ENCODE measurements around the gene NFATC2. TPM values are rescaled to one million over a fixed set of nuclear protein-coding genes. Genes with fewer than 3 reads are reported as not detected.

NFATC2 gene
- total and polyA plus RNA-seq, 2 experiments from 2014 or later = 0.52 to 0.59 TPM

DNA sequence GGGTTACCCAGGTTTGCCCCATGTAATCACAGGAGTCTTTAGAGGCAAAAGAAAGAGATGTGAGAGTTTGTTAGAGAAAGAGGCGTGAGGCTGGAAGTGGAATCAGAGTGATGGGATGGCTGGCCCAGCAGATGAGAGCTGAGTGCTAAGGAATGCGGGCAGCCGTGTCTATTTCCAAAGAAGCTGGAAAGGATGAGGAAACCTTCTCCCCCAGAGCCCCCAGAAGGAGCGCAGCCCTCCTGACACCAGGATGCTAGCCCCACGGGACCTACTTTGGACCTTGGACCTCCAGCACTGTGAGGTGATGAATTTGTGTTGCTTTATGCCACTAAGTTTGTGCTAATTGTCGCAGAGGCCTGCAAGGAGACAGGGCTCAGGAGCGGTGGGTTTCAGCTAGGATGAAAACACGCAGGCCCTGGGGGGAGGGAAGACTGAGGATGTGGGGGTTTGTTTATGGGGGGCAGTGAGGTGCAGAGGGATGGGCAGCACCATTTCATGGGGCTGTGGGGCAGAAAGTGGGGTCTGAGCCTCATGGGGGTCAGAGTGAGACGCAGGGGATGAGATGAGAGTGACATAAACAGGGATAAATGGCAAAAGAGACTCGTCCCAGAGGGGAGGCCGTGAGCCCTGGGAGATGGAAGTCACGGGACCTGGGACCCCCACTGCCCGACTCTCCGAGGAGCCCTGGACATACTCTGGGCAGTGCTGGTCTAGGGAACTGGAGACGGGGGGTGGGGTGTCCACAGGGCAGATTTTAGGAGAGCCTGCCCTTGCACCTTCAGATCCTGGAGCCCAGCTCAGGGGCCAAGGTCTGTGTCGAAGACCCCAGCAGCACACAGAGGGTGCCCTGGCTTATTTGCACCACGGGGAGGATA lies 160.2 kb downstream of the NFATC2 start:
- Mint-ChIP-seq H3K27ac (no peak overlapping the region), H3K4me1 (peaks cover 24% of the 10 kb centered on the region), H3K27me3 (ENCODE audit: insufficient read depth, low read depth, poor library complexity) (peaks cover 6% of the 10 kb centered on the region), H3K36me3 (ENCODE audit: low read depth) (no peaks in the 10 kb centered on the region), H3K4me3 (no peak overlapping the region), H3K9me3 (no peaks in the 10 kb centered on the region)
- Histone ChIP-seq H3K79me2 (replicated peaks; ENCODE audit: insufficient read depth) (no peaks in the 10 kb centered on the region), H3K4me2 (no peak overlapping the region), H3K27me3 (ENCODE audit: insufficient read depth) (no peaks in the 10 kb centered on the region), H3K36me3 (ENCODE audit: insufficient read depth) (no peaks in the 10 kb centered on the region), H3K27ac (ENCODE audit: low read depth) (no peak overlapping the region), H3K4me3 (no peak overlapping the region), H3F3A (replicated peaks; ENCODE audit: low read depth) (no peaks in the 10 kb centered on the region), H3K9me2 (ENCODE audit: insufficient read depth) (no peaks in the 10 kb centered on the region), H2AFZ (no peak overlapping the region), H3K4me1 (ENCODE audit: insufficient read depth) (peaks cover 9% of the 10 kb centered on the region), H4K20me1 (replicated peaks; ENCODE audit: insufficient read depth) (no peaks in the 10 kb centered on the region)
- ATAC-seq (no peak), DNase-seq (ENCODE audit: low spot score) (no peak)
- TF ChIP-seq ZNF331 (CRISPR knock-in tag; IDR thresholded peaks at IDR 0.05; ENCODE audit: low read depth) = no peak
- TF ChIP-seq, protein P1, sequence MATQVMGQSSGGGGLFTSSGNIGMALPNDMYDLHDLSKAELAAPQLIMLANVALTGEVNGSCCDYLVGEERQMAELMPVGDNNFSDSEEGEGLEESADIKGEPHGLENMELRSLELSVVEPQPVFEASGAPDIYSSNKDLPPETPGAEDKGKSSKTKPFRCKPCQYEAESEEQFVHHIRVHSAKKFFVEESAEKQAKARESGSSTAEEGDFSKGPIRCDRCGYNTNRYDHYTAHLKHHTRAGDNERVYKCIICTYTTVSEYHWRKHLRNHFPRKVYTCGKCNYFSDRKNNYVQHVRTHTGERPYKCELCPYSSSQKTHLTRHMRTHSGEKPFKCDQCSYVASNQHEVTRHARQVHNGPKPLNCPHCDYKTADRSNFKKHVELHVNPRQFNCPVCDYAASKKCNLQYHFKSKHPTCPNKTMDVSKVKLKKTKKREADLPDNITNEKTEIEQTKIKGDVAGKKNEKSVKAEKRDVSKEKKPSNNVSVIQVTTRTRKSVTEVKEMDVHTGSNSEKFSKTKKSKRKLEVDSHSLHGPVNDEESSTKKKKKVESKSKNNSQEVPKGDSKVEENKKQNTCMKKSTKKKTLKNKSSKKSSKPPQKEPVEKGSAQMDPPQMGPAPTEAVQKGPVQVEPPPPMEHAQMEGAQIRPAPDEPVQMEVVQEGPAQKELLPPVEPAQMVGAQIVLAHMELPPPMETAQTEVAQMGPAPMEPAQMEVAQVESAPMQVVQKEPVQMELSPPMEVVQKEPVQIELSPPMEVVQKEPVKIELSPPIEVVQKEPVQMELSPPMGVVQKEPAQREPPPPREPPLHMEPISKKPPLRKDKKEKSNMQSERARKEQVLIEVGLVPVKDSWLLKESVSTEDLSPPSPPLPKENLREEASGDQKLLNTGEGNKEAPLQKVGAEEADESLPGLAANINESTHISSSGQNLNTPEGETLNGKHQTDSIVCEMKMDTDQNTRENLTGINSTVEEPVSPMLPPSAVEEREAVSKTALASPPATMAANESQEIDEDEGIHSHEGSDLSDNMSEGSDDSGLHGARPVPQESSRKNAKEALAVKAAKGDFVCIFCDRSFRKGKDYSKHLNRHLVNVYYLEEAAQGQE (IDR thresholded peaks at IDR 0.05; ENCODE audit: unreplicated experiment) = no peak
- TF ChIP-seq, protein P2, sequence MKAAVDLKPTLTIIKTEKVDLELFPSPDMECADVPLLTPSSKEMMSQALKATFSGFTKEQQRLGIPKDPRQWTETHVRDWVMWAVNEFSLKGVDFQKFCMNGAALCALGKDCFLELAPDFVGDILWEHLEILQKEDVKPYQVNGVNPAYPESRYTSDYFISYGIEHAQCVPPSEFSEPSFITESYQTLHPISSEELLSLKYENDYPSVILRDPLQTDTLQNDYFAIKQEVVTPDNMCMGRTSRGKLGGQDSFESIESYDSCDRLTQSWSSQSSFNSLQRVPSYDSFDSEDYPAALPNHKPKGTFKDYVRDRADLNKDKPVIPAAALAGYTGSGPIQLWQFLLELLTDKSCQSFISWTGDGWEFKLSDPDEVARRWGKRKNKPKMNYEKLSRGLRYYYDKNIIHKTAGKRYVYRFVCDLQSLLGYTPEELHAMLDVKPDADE (IDR thresholded peaks at IDR 0.05) = no peak
- no peak for TF ChIP-seq CREB1 (CRISPR knock-in tag; IDR thresholded peaks at IDR 0.05; ENCODE audit: low read depth)
- no peak for TF ChIP-seq JUNB (IDR thresholded peaks at IDR 0.05; ENCODE audit: unreplicated experiment)
- TF ChIP-seq STAT1 (IDR thresholded peaks at IDR 0.05; ENCODE audit: unreplicated experiment) = no peak
- no peak for TF ChIP-seq POLR2AphosphoS5 (IDR thresholded peaks at IDR 0.05; ENCODE audit: low read depth)
- TF ChIP-seq EZH2phosphoT487 (IDR thresholded peaks at IDR 0.05; ENCODE audit: unreplicated experiment) = no peak
- TF ChIP-seq, protein P3, sequence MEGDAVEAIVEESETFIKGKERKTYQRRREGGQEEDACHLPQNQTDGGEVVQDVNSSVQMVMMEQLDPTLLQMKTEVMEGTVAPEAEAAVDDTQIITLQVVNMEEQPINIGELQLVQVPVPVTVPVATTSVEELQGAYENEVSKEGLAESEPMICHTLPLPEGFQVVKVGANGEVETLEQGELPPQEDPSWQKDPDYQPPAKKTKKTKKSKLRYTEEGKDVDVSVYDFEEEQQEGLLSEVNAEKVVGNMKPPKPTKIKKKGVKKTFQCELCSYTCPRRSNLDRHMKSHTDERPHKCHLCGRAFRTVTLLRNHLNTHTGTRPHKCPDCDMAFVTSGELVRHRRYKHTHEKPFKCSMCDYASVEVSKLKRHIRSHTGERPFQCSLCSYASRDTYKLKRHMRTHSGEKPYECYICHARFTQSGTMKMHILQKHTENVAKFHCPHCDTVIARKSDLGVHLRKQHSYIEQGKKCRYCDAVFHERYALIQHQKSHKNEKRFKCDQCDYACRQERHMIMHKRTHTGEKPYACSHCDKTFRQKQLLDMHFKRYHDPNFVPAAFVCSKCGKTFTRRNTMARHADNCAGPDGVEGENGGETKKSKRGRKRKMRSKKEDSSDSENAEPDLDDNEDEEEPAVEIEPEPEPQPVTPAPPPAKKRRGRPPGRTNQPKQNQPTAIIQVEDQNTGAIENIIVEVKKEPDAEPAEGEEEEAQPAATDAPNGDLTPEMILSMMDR (conservative IDR thresholded peaks at IDR 0.05; ENCODE audit: low read depth in 2 of 2) = no peak
- TF ChIP-seq, protein P4, sequence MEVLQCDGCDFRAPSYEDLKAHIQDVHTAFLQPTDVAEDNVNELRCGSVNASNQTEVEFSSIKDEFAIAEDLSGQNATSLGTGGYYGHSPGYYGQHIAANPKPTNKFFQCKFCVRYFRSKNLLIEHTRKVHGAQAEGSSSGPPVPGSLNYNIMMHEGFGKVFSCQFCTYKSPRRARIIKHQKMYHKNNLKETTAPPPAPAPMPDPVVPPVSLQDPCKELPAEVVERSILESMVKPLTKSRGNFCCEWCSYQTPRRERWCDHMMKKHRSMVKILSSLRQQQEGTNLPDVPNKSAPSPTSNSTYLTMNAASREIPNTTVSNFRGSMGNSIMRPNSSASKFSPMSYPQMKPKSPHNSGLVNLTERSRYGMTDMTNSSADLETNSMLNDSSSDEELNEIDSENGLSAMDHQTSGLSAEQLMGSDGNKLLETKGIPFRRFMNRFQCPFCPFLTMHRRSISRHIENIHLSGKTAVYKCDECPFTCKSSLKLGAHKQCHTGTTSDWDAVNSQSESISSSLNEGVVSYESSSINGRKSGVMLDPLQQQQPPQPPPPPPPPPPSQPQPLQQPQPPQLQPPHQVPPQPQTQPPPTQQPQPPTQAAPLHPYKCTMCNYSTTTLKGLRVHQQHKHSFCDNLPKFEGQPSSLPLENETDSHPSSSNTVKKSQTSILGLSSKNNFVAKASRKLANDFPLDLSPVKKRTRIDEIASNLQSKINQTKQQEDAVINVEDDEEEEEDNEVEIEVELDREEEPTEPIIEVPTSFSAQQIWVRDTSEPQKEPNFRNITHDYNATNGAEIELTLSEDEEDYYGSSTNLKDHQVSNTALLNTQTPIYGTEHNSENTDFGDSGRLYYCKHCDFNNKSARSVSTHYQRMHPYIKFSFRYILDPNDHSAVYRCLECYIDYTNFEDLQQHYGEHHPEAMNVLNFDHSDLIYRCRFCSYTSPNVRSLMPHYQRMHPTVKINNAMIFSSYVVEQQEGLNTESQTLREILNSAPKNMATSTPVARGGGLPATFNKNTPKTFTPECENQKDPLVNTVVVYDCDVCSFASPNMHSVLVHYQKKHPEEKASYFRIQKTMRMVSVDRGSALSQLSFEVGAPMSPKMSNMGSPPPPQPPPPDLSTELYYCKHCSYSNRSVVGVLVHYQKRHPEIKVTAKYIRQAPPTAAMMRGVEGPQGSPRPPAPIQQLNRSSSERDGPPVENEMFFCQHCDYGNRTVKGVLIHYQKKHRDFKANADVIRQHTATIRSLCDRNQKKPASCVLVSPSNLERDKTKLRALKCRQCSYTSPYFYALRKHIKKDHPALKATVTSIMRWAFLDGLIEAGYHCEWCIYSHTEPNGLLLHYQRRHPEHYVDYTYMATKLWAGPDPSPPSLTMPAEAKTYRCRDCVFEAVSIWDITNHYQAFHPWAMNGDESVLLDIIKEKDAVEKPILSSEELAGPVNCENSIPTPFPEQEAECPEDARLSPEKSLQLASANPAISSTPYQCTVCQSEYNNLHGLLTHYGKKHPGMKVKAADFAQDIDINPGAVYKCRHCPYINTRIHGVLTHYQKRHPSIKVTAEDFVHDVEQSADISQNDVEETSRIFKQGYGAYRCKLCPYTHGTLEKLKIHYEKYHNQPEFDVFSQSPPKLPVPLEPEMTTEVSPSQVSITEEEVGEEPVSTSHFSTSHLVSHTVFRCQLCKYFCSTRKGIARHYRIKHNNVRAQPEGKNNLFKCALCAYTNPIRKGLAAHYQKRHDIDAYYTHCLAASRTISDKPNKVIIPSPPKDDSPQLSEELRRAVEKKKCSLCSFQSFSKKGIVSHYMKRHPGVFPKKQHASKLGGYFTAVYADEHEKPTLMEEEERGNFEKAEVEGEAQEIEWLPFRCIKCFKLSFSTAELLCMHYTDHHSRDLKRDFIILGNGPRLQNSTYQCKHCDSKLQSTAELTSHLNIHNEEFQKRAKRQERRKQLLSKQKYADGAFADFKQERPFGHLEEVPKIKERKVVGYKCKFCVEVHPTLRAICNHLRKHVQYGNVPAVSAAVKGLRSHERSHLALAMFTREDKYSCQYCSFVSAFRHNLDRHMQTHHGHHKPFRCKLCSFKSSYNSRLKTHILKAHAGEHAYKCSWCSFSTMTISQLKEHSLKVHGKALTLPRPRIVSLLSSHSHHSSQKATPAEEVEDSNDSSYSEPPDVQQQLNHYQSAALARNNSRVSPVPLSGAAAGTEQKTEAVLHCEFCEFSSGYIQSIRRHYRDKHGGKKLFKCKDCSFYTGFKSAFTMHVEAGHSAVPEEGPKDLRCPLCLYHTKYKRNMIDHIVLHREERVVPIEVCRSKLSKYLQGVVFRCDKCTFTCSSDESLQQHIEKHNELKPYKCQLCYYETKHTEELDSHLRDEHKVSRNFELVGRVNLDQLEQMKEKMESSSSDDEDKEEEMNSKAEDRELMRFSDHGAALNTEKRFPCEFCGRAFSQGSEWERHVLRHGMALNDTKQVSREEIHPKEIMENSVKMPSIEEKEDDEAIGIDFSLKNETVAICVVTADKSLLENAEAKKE (CRISPR knock-in tag; IDR thresholded peaks at IDR 0.05) = no peak
- no peak for TF ChIP-seq NANOG (IDR thresholded peaks at IDR 0.05; ENCODE audit: borderline replicate concordance)
- TF ChIP-seq EZH2 (IDR thresholded peaks at IDR 0.05; ENCODE audit: low read depth, unreplicated experiment) = no peak
- no peak for TF ChIP-seq ZNF114 (CRISPR knock-in tag; IDR thresholded peaks at IDR 0.05)
